Cardiac muscle cell (in vitro differentiated cells and primary cell): ENCODE data around the gene KIF26A. TPM values are rescaled to one million over a fixed set of nuclear protein-coding genes. Genes with fewer than 3 reads are reported as not detected.

ENCODE experiments used
- DNase-seq, 2 donors: peaks; one replicate each; pipeline versions ENCODE4 v3.0.0 to v3.0.0-alpha.2; 2010 to 2017; ENCODE audit warnings: low read depth in 1 of 2, low spot score in 1 of 2
- H3K27ac ChIP-seq: fragments of 200-600 bp; sonication (generic); 2 replicates; pipeline ENCODE4 v1.5.1; 2016
- H3K27me3 ChIP-seq: fragments of 200-600 bp; sonication (generic); 2 replicates; pipeline ENCODE4 v1.6.0; 2016; ENCODE audit warnings: control low read depth
- H3K36me3 ChIP-seq: fragments of 200-600 bp; sonication (generic); 2 replicates; pipeline ENCODE4 v1.5.1; 2016; ENCODE audit warnings: control low read depth
- H3K4me1 ChIP-seq: fragments of 200-600 bp; sonication (generic); 2 replicates; pipeline ENCODE4 v1.8.1; 2017; ENCODE audit warnings: low read depth, mild to moderate bottlenecking, mixed run types
- H3K4me3 ChIP-seq: fragments of 200-600 bp; sonication (generic); 2 replicates; pipeline ENCODE4 v1.5.1; 2016; ENCODE audit warnings: mild to moderate bottlenecking
- H3K9me3 ChIP-seq: fragments of 200-600 bp; sonication (generic); 2 replicates; pipeline ENCODE4 v1.5.1; 2017; ENCODE audit warnings: low read depth, mild to moderate bottlenecking, control low read depth
- CTCF ChIP-seq: IDR thresholded peaks from 2 replicates; pipeline ENCODE4 v1.5.1; 2012; ENCODE audit warnings: low read depth, mild to moderate bottlenecking, low read length
- polyA plus RNA-seq: library from polyadenylated mRNA; unstranded; fragments of >200 nt; fragmentation: Nextera tagmentation; extraction: Ambion mirVana; gene quantifications from 2 replicates; pipeline ENCODE4 v1.2.1, GENCODE V29; 2016
- total RNA-seq: library from RNA; depleted of rRNA; stranded (reverse); fragments of >200 nt; gene quantifications from 2 replicates; pipeline ENCODE4 v1.2.3, GENCODE V29; 2016

KIF26A gene
- total and polyA plus RNA-seq, 2 experiments from 2014 or later, result 9.9 to 74.9 TPM

- Histone ChIP-seq H3K27ac (no peak overlapping the region), H3K4me3 (no peak overlapping the region), H3K36me3 (peaks cover 3% of the 10 kb centered on the region), H3K27me3 (no peaks in the 10 kb centered on the region), H3K4me1 (peaks cover 14% of the 10 kb centered on the region), H3K9me3 (no peaks in the 10 kb centered on the region)
- no peak for TF ChIP-seq CTCF
- DNase-seq, result no peak
These were observed 35.7 kb downstream of the KIF26A start for GRCh38 chr14:104174051-104174450.

- DNase-seq, result no peak
- TF ChIP-seq CTCF, result no peak
- H3K36me3 ChIP-seq, result peaks cover 3% of the 10 kb centered on the region
- no peaks in the 10 kb centered on the region for H3K27me3 ChIP-seq
- no peak overlapping the region for H3K4me3 ChIP-seq
- H3K4me1 ChIP-seq, result peaks cover 14% of the 10 kb centered on the region
- no peak overlapping the region for H3K27ac ChIP-seq
- H3K9me3 ChIP-seq, result no peaks in the 10 kb centered on the region
These were observed 36.7 kb downstream of the KIF26A start for GRCh38 chr14:104175041-104175440.

- TF ChIP-seq CTCF, result no peak
- H3K4me1 ChIP-seq, result peaks cover 13% of the 10 kb centered on the region
- H3K9me3 ChIP-seq, result no peaks in the 10 kb centered on the region
- H3K36me3 ChIP-seq, result peaks cover 3% of the 10 kb centered on the region
- no peak overlapping the region for H3K4me3 ChIP-seq
- no peaks in the 10 kb centered on the region for H3K27me3 ChIP-seq
- DNase-seq, result no peak
- no peak overlapping the region for H3K27ac ChIP-seq
These were observed 37.4 kb downstream of the KIF26A start for GRCh38 chr14:104175811-104176210.

- no peaks in the 10 kb centered on the region for H3K9me3 ChIP-seq
- no peak for TF ChIP-seq CTCF
- no peaks in the 10 kb centered on the region for H3K27me3 ChIP-seq
- H3K27ac ChIP-seq, result no peak overlapping the region
- H3K4me1 ChIP-seq, result peaks cover 7% of the 10 kb centered on the region
- peaks cover 3% of the 10 kb centered on the region for H3K36me3 ChIP-seq
- DNase-seq, result no peak
- no peak overlapping the region for H3K4me3 ChIP-seq
These were observed 38.2 kb downstream of the KIF26A start for GRCh38 chr14:104176611-104177010.

GRCh38 chr14:104177411-104177810, 39.0 kb downstream of the KIF26A start:
- DNase-seq, result no peak
- Histone ChIP-seq H3K27me3 (no peaks in the 10 kb centered on the region), H3K27ac (no peak overlapping the region), H3K36me3 (peaks cover 3% of the 10 kb centered on the region), H3K9me3 (no peaks in the 10 kb centered on the region), H3K4me3 (no peak overlapping the region), H3K4me1 (peaks cover 11% of the 10 kb centered on the region)
- no peak for TF ChIP-seq CTCF

GRCh38 chr14:104178279-104178678, 39.9 kb downstream of the KIF26A start:
- peak in 1 of 2 donors; percentile 29 for DNase-seq
- Histone ChIP-seq H3K36me3 (peaks cover 3% of the 10 kb centered on the region), H3K27ac (no peak overlapping the region), H3K27me3 (no peaks in the 10 kb centered on the region), H3K4me3 (no peak overlapping the region), H3K4me1 (peaks cover 11% of the 10 kb centered on the region), H3K9me3 (no peaks in the 10 kb centered on the region)
- no peak for TF ChIP-seq CTCF
